Testis (tissue), 3 donors: Measurements from ENCODE around the gene PFKFB3. TPM values are rescaled to one million over a fixed set of nuclear protein-coding genes. Genes with fewer than 3 reads are reported as not detected.
"Not testable (repeated sequence)": the region's sequence is repeated elsewhere in the genome, so short reads cannot be mapped to it uniquely, and the experiment has no call there.

Experiments
- DNase-seq: peaks from one replicate; pipeline ENCODE4 v3.0.0-alpha.2; 2019
- H3K27ac ChIP-seq, 2 donors: fragments of 200-600 bp; sonication (generic); one replicate each; pipeline ENCODE4 v1.5.1; 2019
- H3K27me3 ChIP-seq: fragments of 200-600 bp; sonication (generic); one replicate; pipeline ENCODE4 v1.5.1; 2019
- H3K36me3 ChIP-seq: fragments of 200-600 bp; sonication (generic); one replicate; pipeline ENCODE4 v1.5.1; 2017; ENCODE audit warnings: low read depth; ENCODE audit errors: missing control alignments
- H3K4me1 ChIP-seq: fragments of 200-600 bp; sonication (generic); one replicate; pipeline ENCODE4 v1.5.1; 2019
- H3K4me3 ChIP-seq, 2 donors: fragments of 200-600 bp; sonication (generic); one replicate each; pipeline ENCODE4 v1.5.1; 2017 to 2019
- H3K9me3 ChIP-seq: fragments of 200-600 bp; sonication (generic); one replicate; pipeline ENCODE4 v1.5.1; 2017
- CTCF ChIP-seq, 3 experiments: fragments of 450-650 bp in 2 of 3; fragments of 200-600 bp in 1 of 3; sonication (generic) in 1 of 3; IDR thresholded peaks; one replicate each; pipeline ENCODE4 v1.5.1; 2016 to 2019; ENCODE audit warnings: antibody characterized with exemption in 3 of 3, mild to moderate bottlenecking in 2 of 3, moderate library complexity in 1 of 3
- POLR2A ChIP-seq: fragments of 450-650 bp; IDR thresholded peaks from one replicate; pipeline ENCODE4 v1.6.1; 2017; ENCODE audit warnings: antibody characterized with exemption, mild to moderate bottlenecking, moderate library complexity
- WGBS, 2 donors: methylation state at CpG; one replicate each; pipeline ENCODE4 v1.1.5; 2018; 5-methylcytosine and 5-hydroxymethylcytosine counted together
- intact Hi-C: fragments of 100-400 bp; cut with DNase I; formaldehyde crosslinking; loops from one replicate; pipeline ENCODE4 v1.15.1; 2023; ENCODE audit warnings: low total_unique reads
- polyA plus RNA-seq: library from polyadenylated mRNA; stranded (reverse); fragments of 350-450 nt; fragmentation: Illumina TruSeq; extraction: RNeasy Lipid Tissue Mini Kit (QIAGEN cat#74804); gene quantifications from one replicate; pipeline ENCODE4 v1.2.3, GENCODE V29; 2014; ENCODE audit warnings: low read depth, low replicate concordance; ENCODE audit not compliant: insufficient read depth
- total RNA-seq, 2 donors: library from RNA; depleted of rRNA; stranded (reverse); fragments of >200 nt; gene quantifications; one replicate each; pipeline ENCODE4 v1.2.3, GENCODE V29; 2016

Gene PFKFB3
- total and polyA plus RNA-seq, 3 donors from 2014 or later = 31.7 to 65.3 (median 53.9) TPM

DNA sequence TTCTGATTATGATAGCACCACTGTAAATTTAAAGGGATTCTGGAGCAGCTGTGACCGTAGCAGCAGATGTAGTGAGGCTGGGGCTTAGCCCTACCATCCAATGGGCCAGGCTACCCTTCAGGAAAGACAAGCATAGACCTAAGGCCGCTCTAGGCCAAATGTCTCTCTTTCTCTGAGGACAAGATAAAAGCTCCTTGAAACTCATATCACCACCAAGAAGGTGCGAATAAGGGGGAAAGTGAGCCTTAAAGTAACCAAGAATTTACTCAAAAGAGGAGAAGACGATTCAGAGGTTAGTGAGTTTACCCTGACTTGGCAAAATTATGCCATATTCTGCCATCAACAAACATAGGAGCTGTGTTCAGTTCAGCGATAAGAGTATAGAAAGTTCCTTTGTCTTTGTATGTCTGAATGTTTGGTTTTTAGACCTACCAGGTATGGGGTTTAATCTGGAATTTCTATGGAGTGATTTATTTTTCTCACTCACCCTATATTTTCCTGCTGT lies 79.8 kb downstream of the PFKFB3 start:
- H3K27ac ChIP-seq = no peak overlapping the region
- no peaks in the 10 kb centered on the region for H3K36me3 ChIP-seq
- no peaks in the 10 kb centered on the region for H3K9me3 ChIP-seq
- WGBS, 2 donors = 95% methylated on average over 5 of the region's 5 CpGs
- intact Hi-C loops = no loop called here
- H3K27me3 ChIP-seq = no peaks in the 10 kb centered on the region
- H3K4me1 ChIP-seq = no peaks in the 10 kb centered on the region
- H3K4me3 ChIP-seq = no peak overlapping the region
- no peak for DNase-seq
- no peak for TF ChIP-seq CTCF (IDR thresholded peaks at IDR 0.05)

DNA sequence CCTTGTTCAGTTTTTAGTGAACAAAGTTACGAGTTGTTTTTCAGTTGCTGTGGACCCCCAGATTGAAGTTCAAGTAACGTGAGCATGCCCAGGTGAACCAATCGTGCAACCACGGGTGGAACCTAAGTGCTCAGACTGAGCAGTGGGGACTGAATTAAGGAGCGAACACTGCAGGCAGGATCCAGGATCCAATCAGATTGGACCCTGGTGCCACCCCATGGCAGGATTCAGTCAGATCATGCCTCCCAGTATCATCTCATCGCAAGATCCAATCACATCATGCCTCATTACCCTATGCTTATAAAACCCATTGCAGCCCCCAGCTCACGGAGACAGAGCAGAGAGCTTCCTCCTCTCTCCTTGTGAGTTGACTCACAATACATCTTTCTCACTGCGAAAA lies 80.9 kb downstream of the PFKFB3 start:
- Histone ChIP-seq H3K4me1 (no peaks in the 10 kb centered on the region), H3K27me3 (no peaks in the 10 kb centered on the region), H3K27ac (no peak overlapping the region), H3K4me3 (no peak overlapping the region), H3K9me3 (no peaks in the 10 kb centered on the region), H3K36me3 (no peaks in the 10 kb centered on the region)
- WGBS, 2 donors = 95 to 96% methylated on average over 8 of the region's 8 CpGs
- no peak for DNase-seq
- TF ChIP-seq POLR2A = no peak
- no peak for TF ChIP-seq CTCF (IDR thresholded peaks at IDR 0.05)
- intact Hi-C loops = no loop called here

DNA sequence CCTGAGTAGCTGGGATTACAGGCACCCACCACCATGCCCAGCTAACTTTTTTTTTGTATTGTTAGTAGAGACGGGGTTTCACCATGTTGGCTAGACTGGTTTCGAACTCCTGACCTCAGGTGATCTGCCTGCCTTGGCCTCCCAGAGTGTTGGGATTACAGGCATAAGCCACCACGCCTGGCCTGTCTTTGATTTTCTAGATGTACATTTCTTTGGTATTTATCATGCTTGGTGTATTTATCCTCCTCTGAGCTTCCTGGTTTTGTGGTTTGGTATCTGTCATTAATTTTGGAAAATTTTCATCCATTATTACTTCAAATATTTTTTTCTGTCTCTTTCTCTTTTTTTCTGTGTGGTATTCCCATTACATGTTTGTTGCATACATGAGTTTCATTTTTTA lies 87.9 kb downstream of the PFKFB3 start:
- H3K9me3 ChIP-seq, H3K4me1 ChIP-seq, H3K36me3 ChIP-seq, intact Hi-C loops, H3K27ac ChIP-seq, H3K27me3 ChIP-seq, H3K4me3 ChIP-seq, DNase-seq: not testable (repeated sequence)
- WGBS, 2 donors = 95 to 96% methylated on average over 3 of the region's 3 CpGs

- DNase-seq = no peak
- no peak overlapping the region for H3K27ac ChIP-seq
- no peaks in the 10 kb centered on the region for H3K4me1 ChIP-seq
- no peaks in the 10 kb centered on the region for H3K27me3 ChIP-seq
- 75 to 85% methylated on average over 7 of the region's 7 CpGs for WGBS, 2 donors
- H3K4me3 ChIP-seq = no peak overlapping the region
- TF ChIP-seq POLR2A (no peak), CTCF (IDR thresholded peaks at IDR 0.05) (no peak)
- intact Hi-C loops = no loop called here
- H3K9me3 ChIP-seq = no peaks in the 10 kb centered on the region
- no peaks in the 10 kb centered on the region for H3K36me3 ChIP-seq
These were observed 90.0 kb downstream of the PFKFB3 start for GRCh38 chr10:6292741-6293151.

DNA sequence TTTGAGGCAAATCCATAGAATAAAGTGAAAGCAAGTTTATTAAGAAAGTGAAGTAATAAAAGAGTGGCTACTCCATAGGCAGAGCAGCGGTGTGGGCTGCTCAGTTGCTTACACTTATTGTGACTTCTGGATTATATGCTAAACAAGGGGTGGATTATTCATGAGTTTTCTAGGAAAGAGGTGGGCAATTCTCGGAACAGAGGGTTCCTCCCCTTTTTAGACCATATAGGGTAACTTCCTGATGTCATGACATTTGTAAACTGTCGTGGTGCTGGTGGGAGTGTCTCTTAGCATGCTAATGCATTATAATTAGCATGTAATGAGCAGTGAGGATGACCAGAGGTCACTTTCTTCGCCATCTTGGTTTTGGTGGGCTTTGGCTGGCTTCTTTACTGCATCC lies 93.7 kb downstream of the PFKFB3 start:
- H3K9me3 ChIP-seq, H3K4me1 ChIP-seq, H3K27me3 ChIP-seq, H3K36me3 ChIP-seq, DNase-seq, intact Hi-C loops, H3K4me3 ChIP-seq, H3K27ac ChIP-seq: not testable (repeated sequence)
- WGBS, 2 donors = 84 to 88% methylated on average over 4 of the region's 4 CpGs

GRCh38 chr10:6296828-6297251 lies 94.1 kb downstream of the PFKFB3 start:
- H3K27me3 ChIP-seq = no peaks in the 10 kb centered on the region
- 68 to 73% methylated on average over 3 of the region's 3 CpGs for WGBS, 2 donors
- intact Hi-C loops = no loop called here
- DNase-seq = no peak
- no peaks in the 10 kb centered on the region for H3K36me3 ChIP-seq
- TF ChIP-seq CTCF (IDR thresholded peaks at IDR 0.05) = no peak
- TF ChIP-seq POLR2A = no peak
- H3K27ac ChIP-seq = no peak overlapping the region
- no peaks in the 10 kb centered on the region for H3K9me3 ChIP-seq
- H3K4me1 ChIP-seq = no peaks in the 10 kb centered on the region
- no peak overlapping the region for H3K4me3 ChIP-seq
